ENCODE measurements around the gene SPG7. TPM values are rescaled to one million over a fixed set of nuclear protein-coding genes. Genes with fewer than 3 reads are reported as not detected.

Gene SPG7
- total RNA-seq, 1 donor from 2014 or later, result 123 TPM

DNA sequence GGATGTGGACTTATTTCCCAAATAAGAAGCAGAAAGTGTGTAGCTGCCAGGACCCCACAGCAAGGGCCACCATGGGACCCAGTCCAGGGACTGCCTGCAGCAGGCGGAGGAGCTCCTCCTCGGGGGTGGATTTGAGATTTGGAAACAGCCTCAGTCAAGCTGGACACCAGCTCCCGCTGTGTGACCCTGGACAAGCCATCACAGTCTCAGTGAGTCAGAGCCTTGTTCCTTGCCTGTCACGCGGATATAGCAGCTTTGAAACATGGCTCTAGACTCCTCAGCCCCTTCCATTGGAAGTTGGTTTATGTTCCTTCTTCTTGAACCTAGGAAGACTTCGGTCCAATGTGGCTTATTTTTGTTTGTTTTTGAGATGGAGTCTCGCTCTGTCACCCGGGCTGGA, 92.8 kb downstream of the SPG7 start:
- DNase-seq, result no peak

DNA sequence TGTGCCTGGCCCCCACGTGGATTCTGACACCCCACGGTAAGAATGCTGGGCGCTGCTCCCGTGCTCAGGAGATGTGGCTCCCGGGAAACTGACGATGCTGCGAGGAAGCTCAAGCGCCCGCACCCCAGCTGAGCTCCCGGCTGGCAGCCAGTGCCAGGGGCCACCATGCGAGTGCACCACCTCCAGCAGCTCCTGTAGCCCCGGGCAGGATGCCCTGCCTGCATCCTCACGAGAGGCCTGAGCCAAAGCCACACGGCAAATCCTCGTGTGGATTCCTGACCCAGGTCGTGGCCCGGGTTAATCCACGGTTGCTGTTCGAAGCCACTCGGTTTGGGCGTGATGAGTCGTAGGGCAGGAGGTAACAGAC, 93.7 kb downstream of the SPG7 start:
- no peak for DNase-seq

DNA sequence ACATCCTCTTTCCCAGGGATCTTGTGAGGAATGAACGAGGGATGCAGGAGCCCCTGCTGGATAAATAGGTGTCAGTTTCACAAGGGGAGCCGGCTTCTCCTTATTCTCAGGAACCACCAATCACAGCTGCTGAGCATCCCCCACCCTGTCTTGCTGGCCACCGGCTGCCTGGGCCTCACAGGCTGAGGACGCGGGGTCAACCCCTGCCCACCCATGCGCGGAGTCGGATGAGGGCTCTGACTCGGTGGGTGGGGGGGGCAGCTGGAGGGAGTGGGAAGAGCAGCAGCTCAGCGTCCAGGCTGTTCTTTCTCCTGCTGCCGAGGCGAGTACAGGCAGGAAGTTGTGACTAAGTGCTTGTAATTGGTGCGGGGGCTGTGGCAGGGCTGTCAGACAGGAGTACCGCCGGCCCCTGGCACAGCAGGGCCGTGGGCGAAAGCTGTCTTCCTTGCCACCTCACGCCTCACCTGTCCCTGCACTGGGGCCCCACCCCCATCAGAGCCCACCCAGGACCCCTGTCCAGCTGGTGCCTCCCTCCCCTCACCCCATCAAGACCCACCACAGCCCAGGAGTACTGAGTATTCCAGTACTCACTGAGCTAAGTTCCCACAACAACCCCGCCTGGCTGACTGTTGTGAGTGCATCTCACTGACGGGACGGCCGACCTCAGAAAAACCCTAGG, 94.2 kb downstream of the SPG7 start:
- peak; percentile 48 for DNase-seq

DNA sequence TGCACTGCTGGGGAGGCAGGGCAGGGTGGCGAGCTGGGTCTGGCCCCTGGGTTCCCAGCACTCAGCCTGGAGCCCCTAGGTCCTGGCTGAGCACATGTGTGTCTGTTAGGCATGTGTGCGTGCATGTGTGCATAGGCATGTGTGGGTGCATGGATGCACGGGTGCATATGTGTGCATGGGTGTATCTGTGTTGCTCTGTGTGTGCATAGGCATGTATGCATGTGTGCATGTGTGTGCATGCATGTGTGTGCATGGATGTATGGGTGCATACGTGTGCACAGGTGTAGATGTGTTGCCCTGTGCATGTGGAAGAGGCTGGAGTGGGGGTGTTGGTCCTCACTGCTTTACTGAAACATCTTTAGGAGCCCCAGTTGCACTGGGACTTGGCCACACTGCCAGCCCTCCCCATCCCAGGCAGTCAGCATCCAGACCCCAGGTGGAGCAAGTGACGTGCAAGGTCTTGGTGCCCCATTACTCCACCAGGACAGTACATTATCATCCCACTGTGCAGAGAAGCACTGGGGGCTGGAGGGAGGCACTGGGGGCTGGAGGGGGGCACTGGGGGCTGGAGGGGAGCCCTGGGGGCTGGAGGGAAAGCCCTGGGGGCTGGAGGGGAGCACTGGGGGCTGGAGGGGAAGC, 94.9 kb downstream of the SPG7 start:
- DNase-seq, result no peak

DNA sequence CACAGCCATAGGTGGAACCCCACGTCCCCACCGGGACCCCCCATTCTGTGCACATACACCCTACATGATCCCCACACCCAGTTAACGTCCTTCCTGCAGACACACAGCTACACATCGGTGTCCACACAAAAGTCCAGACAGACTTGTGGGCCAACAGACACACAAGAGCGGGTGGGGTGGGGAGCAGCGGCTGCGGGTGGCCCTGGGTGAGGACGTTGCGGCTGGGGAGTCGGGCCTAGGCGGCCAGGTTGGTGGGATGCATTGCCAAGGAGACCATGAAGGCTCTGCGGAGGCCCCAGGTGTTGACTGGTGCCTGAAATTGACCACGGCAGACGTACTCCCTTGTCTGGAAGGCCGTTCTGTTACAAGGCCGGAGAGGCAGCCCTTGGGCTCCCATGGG, 96.6 kb downstream of the SPG7 start:
- no peak for DNase-seq

DNA sequence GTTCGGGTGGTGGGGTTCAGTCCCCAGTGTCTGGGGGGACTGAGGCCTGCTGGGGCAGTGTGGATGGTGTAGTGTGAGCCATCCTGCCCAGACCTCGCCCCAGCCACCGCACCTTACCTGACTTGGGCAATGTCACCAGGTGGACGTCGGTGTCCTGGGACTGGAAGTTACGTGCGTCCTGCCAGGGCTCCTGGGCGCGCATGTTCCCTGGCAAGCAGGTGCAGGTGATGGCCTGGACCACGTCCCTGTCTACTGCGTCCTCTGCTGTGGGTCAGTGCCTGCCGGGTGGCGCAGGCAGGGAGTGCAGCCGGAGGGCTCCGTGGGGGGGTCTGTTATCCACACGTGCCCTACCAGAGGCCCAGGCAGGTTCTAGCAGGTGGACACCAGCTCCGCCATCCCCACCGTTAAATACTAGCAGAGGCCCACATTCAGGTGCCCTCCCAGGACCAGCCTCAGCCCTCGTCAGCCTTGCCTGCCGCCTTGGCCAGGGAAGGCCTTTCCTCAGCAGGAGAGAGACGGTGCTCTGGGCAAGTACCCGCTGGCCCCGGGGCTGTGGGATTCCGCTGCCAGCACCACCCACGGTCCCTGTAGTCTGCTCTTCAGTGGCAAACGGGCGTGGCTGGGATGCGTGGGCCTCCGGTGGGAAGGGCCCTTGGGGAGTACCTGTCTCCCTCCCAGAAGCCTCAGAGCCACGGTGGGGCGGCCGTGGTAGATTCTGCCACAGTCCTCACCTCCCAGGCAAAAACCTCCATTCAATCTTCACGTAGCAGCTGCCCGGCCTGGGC, 97.2 kb downstream of the SPG7 start:
- no peak for DNase-seq

DNA sequence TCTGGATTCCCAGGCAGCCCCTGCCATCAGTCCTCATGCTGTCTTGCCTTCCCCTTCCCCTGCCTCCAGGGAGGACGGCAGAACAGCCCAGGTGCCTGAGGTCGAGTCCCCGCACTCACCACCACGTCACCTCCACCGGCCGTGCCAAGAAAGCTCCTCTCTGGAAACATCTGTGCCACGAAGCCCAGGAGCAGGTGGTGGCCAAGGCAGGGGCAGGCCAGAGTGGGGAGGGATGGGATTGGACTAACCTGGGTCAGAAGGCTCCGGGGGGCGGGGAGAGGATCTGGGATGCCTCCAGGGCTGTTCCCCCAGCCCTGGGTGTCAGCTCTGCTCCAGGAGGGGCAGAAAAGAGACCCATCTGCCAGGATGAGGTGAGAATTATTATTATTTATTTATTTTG, 97.8 kb downstream of the SPG7 start:
- DNase-seq, result no peak

Small RNA genes lying within 50 kb of the gene (small RNA-seq; reads per million reads assigned to genes)
- not detected for gene SNORD68 (ENCODE audit: low replicate concordance)

Other genes starting within 250 kb of the SPG7 start
- 74.6 TPM for gene ANKRD11, start 17.8 kb upstream of the SPG7 start, total RNA-seq
- gene RPL13, start 52.3 kb downstream of the SPG7 start, total RNA-seq, result 2,228 TPM
- not detected for gene CPNE7, start 67.4 kb downstream of the SPG7 start, total RNA-seq
- gene DPEP1, start 105.2 kb downstream of the SPG7 start, total RNA-seq, result 0.21 TPM
- gene CHMP1A, start 149.3 kb downstream of the SPG7 start, total RNA-seq, result 74.9 TPM
- 3.0 TPM for gene SPATA33, start 149.4 kb downstream of the SPG7 start, total RNA-seq
- 45.5 TPM for gene CDK10, start 178.3 kb downstream of the SPG7 start, total RNA-seq
- gene SPATA2L, start 193.3 kb downstream of the SPG7 start, total RNA-seq, result 10.9 TPM
- gene VPS9D1, start 212.5 kb downstream of the SPG7 start, total RNA-seq, result 10.1 TPM
- gene ZNF276, start 213.1 kb downstream of the SPG7 start, total RNA-seq, result 28.5 TPM